Bronchial epithelial cell (primary cell): Measurements from ENCODE around the gene CZIB. TPM values are rescaled to one million over a fixed set of nuclear protein-coding genes. Genes with fewer than 3 reads are reported as not detected.

ENCODE experiments used
- DNase-seq: peaks from one replicate; pipeline ENCODE4 v3.0.0-alpha.2; 2010; ENCODE audit warnings: low read depth
- FAIRE-seq: peaks from 2 replicates; lab custom pipeline; 2011; peaks lifted over from hg19 to GRCh38; lab: Jason Lieb, UNC
- H3K27me3 ChIP-seq: 2 replicates; pipeline ENCODE4 v1.5.1; 2011; ENCODE audit warnings: low read length; ENCODE audit not compliant: control insufficient read depth, insufficient read depth
- H3K36me3 ChIP-seq: 2 replicates; pipeline ENCODE4 v1.5.1; 2011; ENCODE audit warnings: low read length; ENCODE audit not compliant: control insufficient read depth, insufficient read depth
- H3K4me3 ChIP-seq: 2 replicates; pipeline ENCODE4 v1.5.1; 2011; ENCODE audit warnings: mild to moderate bottlenecking, low read depth, low read length, control low read depth
- total RNA-seq: library from RNA; depleted of rRNA; stranded (reverse); fragments of >200 nt; gene quantifications from 2 replicates; pipeline ENCODE4 v1.2.1, GENCODE V29; 2014
- TF ChIP-seq, protein P1 (sequence below): IDR thresholded peaks from 2 replicates; pipeline ENCODE4 v1.5.1; 2011; ENCODE audit warnings: mild to moderate bottlenecking, moderate library complexity, low read length, control low read depth, inconsistent platforms; ENCODE audit not compliant: insufficient read depth, severe bottlenecking

The CZIB gene
- total RNA-seq, 1 donor from 2014 or later = 37.9 TPM

DNA sequence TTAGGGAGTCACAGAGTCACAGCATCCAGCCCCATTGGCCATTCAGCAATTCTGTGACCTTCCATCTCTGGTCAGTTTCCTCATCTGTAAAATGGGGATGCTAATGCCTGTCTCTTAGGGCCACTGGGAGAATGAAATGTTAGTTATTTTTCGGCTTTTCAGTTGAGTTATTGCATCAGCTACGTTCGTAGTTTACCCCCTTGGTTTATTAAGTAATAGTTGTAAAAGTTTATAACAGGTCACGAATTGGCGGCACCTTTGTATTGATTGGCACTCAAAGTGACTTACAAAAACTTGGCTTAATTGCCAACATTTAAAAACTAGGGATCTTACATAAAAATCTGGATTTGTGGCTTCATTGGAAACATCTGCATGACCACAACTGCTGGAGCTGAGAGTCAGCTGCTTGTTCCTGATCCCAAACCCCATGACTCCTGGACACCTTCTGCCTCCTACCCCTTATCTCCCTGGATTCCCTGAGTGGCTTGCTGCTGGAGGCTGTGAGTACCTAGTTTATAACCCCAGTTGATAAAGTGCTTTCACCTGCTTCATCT is 54.9 kb downstream of the CZIB start:
- DNase-seq (no peak), FAIRE-seq (no peak)
- Histone ChIP-seq H3K27me3 (no peaks in the 10 kb centered on the region), H3K4me3 (no peak overlapping the region), H3K36me3 (no peaks in the 10 kb centered on the region)
- TF ChIP-seq, protein P1, sequence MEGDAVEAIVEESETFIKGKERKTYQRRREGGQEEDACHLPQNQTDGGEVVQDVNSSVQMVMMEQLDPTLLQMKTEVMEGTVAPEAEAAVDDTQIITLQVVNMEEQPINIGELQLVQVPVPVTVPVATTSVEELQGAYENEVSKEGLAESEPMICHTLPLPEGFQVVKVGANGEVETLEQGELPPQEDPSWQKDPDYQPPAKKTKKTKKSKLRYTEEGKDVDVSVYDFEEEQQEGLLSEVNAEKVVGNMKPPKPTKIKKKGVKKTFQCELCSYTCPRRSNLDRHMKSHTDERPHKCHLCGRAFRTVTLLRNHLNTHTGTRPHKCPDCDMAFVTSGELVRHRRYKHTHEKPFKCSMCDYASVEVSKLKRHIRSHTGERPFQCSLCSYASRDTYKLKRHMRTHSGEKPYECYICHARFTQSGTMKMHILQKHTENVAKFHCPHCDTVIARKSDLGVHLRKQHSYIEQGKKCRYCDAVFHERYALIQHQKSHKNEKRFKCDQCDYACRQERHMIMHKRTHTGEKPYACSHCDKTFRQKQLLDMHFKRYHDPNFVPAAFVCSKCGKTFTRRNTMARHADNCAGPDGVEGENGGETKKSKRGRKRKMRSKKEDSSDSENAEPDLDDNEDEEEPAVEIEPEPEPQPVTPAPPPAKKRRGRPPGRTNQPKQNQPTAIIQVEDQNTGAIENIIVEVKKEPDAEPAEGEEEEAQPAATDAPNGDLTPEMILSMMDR = no peak

Other genes starting within 250 kb of the CZIB start
- 0.53 TPM in 1 of 2 replicates, not detected in the other for gene PODN, start 158.4 kb downstream of the CZIB start, total RNA-seq
- gene SLC1A7, start 78.0 kb downstream of the CZIB start, total RNA-seq = not detected in 2 replicates
- 5.5 and 15.0 TPM in 2 replicates for gene CPT2, start 23.8 kb downstream of the CZIB start, total RNA-seq
- gene MAGOH, start 17.9 kb upstream of the CZIB start, total RNA-seq = 33.7 and 53.1 TPM in 2 replicates
- gene LRP8, start 107.4 kb upstream of the CZIB start, total RNA-seq = 6.7 and 8.4 TPM in 2 replicates
- not detected in 2 replicates for gene DMRTB1, start 238.8 kb upstream of the CZIB start, total RNA-seq